IPS-20b (cell line): ENCODE measurements around the gene UCMA.
"Not testable (repeated sequence)": the region's sequence is repeated elsewhere in the genome, so short reads cannot be mapped to it uniquely, and the experiment has no call there.

ENCODE experiments used
- H3K27ac ChIP-seq: one replicate; pipeline ENCODE4 v1.5.1; 2013; ENCODE audit warnings: low read length
- H3K27me3 ChIP-seq: 2 replicates; pipeline ENCODE4 v1.6.1; 2013; ENCODE audit warnings: mild to moderate bottlenecking, low read length, inconsistent platforms; ENCODE audit not compliant: insufficient read depth
- H3K36me3 ChIP-seq: 2 replicates; pipeline ENCODE4 v1.6.1; 2013; ENCODE audit warnings: low read depth, mild to moderate bottlenecking, inconsistent platforms, low read length, moderate library complexity; ENCODE audit not compliant: insufficient read depth
- H3K4me1 ChIP-seq: 2 replicates; pipeline ENCODE4 v1.6.1; 2013; ENCODE audit warnings: mild to moderate bottlenecking, control low read depth, inconsistent platforms, low read length, moderate library complexity; ENCODE audit not compliant: insufficient read depth
- H3K4me3 ChIP-seq: 2 replicates; pipeline ENCODE4 v1.5.1; 2013; ENCODE audit warnings: mild to moderate bottlenecking, low read length, inconsistent platforms
- H3K9ac ChIP-seq: 2 replicates; pipeline ENCODE4 v1.6.1; 2013; ENCODE audit warnings: low read depth, mild to moderate bottlenecking, inconsistent platforms, low read length, moderate library complexity
- H3K9me3 ChIP-seq: 2 replicates; pipeline ENCODE4 v1.6.1; 2013; ENCODE audit warnings: mild to moderate bottlenecking, low read depth, low read length, inconsistent platforms; ENCODE audit not compliant: insufficient read depth

UCMA gene, protein sequence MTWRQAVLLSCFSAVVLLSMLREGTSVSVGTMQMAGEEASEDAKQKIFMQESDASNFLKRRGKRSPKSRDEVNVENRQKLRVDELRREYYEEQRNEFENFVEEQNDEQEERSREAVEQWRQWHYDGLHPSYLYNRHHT

DNA sequence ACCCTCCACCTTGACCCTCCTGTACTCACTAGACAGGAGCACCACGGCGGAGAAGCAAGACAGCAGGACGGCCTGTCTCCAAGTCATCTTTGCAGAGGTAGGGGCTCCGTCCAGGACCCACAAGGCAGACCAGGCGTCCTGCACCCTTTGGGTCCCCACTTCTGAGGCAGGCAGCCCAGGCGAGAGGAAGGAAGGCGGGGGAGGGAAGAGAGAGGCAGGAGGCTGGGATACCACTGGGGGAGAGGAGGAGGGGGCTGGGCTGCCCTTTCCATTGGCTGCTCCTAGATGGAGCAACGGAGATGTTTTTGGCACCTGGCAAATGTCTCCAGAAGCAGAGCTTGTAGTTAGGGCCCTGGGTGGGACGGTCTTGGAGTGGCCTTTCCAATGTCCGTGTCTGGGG is at the start of gene UCMA:
UCMA (minus strand) TSS at position 203 of the 400 bp plus-strand sequence; CDS start at position 87, 116 bp downstream.
- Histone ChIP-seq H3K27me3 (no peaks in the 10 kb centered on the region), H3K9me3 (no peaks in the 10 kb centered on the region), H3K9ac (no peak within 1 kb of the TSS), H3K36me3 (no peaks in the 10 kb centered on the region), H3K27ac (no peak within 1 kb of the TSS), H3K4me1 (peaks cover 8% of the 10 kb centered on the region; the same call in 1 of the 2 replicates), H3K4me3 (no peak within 1 kb of the TSS; the same call in 1 of the 2 replicates)

- not testable (repeated sequence) for H3K9me3 ChIP-seq, H3K36me3 ChIP-seq, H3K9ac ChIP-seq, H3K4me1 ChIP-seq, H3K27ac ChIP-seq, H3K4me3 ChIP-seq, H3K27me3 ChIP-seq
These were observed 48.2 kb upstream of the UCMA start for GRCh38 chr10:13282348-13282747.

DNA sequence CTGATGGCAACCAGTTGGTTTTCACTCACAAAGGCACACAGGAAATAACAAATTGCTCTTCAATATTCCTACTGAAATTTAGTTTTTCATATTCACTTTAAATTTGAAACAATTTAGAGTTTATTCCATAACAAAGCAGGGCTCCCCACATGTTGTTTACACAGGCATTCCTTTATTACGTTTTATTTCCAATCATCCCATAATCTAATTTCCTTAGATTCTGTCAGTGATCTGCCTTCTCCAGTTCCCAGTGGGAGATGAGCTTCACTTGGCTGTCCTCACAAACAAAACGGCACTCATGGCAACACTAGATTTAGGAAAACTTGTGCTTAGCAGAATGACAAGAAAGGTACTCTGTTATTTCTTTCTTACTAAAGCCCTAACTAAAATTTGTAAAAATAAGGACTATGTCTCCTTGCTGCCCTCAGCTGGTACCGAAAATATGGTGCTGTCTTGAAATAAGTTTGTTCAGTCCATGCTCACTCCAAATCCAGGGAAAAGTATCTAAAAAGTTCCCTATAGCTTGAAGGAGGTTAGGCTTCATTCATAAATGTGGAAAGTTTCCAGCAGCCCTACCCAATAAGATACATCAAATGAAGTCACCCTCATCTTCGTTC is 42.7 kb upstream of the UCMA start:
- Histone ChIP-seq H3K4me3 (no peak overlapping the region), H3K36me3 (no peaks in the 10 kb centered on the region), H3K9ac (no peak overlapping the region), H3K27me3 (no peaks in the 10 kb centered on the region), H3K27ac (no peak overlapping the region), H3K4me1 (peaks cover 5% of the 10 kb centered on the region; the same call in 1 of the 2 replicates), H3K9me3 (no peaks in the 10 kb centered on the region)

DNA sequence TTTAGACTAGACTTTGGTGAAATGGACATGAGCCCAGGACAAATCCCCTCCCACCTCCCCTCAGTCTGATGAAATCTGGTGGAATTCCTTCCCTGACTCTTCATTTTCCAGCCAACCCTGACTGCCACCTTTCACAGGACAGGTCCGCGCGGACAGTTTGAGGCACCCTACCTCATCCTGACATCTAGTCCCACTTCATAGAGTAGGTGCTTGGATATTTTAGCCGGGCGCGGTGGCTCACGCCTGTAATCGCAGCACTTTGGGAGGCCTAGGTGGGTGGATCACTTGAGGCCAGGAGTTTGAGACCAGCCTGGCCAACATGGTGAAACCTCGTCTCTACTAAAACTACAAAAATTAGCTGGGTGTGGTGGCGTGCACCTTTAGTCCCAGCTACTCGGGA is 42.0 kb upstream of the UCMA start:
- not testable (repeated sequence) for H3K9ac ChIP-seq, H3K4me3 ChIP-seq, H3K4me1 ChIP-seq, H3K27me3 ChIP-seq, H3K27ac ChIP-seq, H3K36me3 ChIP-seq, H3K9me3 ChIP-seq

GRCh38 chr10:13272164-13272571 is 38.0 kb upstream of the UCMA start:
- H3K27me3 ChIP-seq = no peaks in the 10 kb centered on the region
- H3K4me1 ChIP-seq = peaks cover 18% of the 10 kb centered on the region; the same call in 1 of the 2 replicates
- H3K9me3 ChIP-seq = no peaks in the 10 kb centered on the region
- no peaks in the 10 kb centered on the region for H3K36me3 ChIP-seq
- peak overlapping the region; percentile 25; the same call in 1 of the 2 replicates for H3K9ac ChIP-seq
- H3K27ac ChIP-seq = peak overlapping the region; percentile 5
- H3K4me3 ChIP-seq = no peak overlapping the region

- Histone ChIP-seq H3K4me3 (no peak overlapping the region), H3K9me3 (no peaks in the 10 kb centered on the region), H3K9ac (peak overlapping the region; percentile 25; the same call in 1 of the 2 replicates), H3K36me3 (no peaks in the 10 kb centered on the region), H3K4me1 (peaks cover 18% of the 10 kb centered on the region; the same call in 1 of the 2 replicates), H3K27ac (peak overlapping the region; percentile 5), H3K27me3 (no peaks in the 10 kb centered on the region)
These were observed 37.5 kb upstream of the UCMA start for GRCh38 chr10:13271552-13272163.

- no peaks in the 10 kb centered on the region for H3K9me3 ChIP-seq
- H3K4me1 ChIP-seq = peaks cover 18% of the 10 kb centered on the region; the same call in 1 of the 2 replicates
- no peak overlapping the region for H3K4me3 ChIP-seq
- no peak overlapping the region for H3K27ac ChIP-seq
- H3K27me3 ChIP-seq = no peaks in the 10 kb centered on the region
- H3K36me3 ChIP-seq = no peaks in the 10 kb centered on the region
- no peak overlapping the region for H3K9ac ChIP-seq
These were observed 36.8 kb upstream of the UCMA start for GRCh38 chr10:13270877-13271551.

- Histone ChIP-seq H3K36me3 (no peaks in the 10 kb centered on the region), H3K9me3 (no peaks in the 10 kb centered on the region), H3K27me3 (no peaks in the 10 kb centered on the region), H3K27ac (no peak overlapping the region), H3K4me1 (peaks cover 18% of the 10 kb centered on the region; the same call in 1 of the 2 replicates), H3K9ac (no peak overlapping the region), H3K4me3 (no peak overlapping the region)
These were observed 34.7 kb upstream of the UCMA start for GRCh38 chr10:13268841-13269240.

GRCh38 chr10:13268310-13268709 is 34.1 kb upstream of the UCMA start:
- Histone ChIP-seq H3K27ac (no peak overlapping the region), H3K9ac (no peak overlapping the region), H3K36me3 (no peaks in the 10 kb centered on the region)

DNA sequence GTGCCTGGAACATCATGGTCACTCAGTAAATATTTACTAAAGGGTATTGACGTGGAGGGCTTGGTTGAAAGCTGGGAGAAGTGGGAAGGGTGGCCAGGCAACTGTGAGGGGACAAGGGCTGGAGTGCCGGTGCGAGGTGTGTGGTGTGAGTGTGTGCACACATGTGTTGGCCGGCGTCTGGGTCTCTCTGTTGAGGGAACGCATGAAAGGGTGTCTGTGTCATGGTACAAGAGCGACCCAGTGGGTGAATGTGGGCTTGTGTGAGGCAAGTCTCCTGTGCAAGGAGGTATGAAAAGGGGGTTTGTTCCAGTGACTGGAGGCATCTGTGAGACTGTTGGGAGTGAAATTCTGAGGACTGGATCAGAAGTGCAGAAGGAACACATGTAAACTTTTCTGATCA is 29.4 kb upstream of the UCMA start:
- H3K9ac ChIP-seq = no peak overlapping the region
- H3K9me3 ChIP-seq = no peaks in the 10 kb centered on the region
- H3K27ac ChIP-seq = no peak overlapping the region
- H3K27me3 ChIP-seq = no peaks in the 10 kb centered on the region
- peaks cover under 1% of the 10 kb centered on the region; the same call in 1 of the 2 replicates for H3K4me1 ChIP-seq
- H3K36me3 ChIP-seq = no peaks in the 10 kb centered on the region
- H3K4me3 ChIP-seq = no peak overlapping the region

More at GRCh38 chr10:13268310-13268709, 34.1 kb upstream of the UCMA start:
- no peaks in the 10 kb centered on the region for H3K9me3 ChIP-seq
- no peak overlapping the region for H3K4me3 ChIP-seq
- peaks cover 18% of the 10 kb centered on the region; the same call in 1 of the 2 replicates for H3K4me1 ChIP-seq
- no peaks in the 10 kb centered on the region for H3K27me3 ChIP-seq

GRCh38 chr10:13262433-13262832 is 28.3 kb upstream of the UCMA start:
- no peaks in the 10 kb centered on the region for H3K27me3 ChIP-seq
- no peak overlapping the region for H3K9ac ChIP-seq
- no peak overlapping the region for H3K27ac ChIP-seq
- H3K9me3 ChIP-seq = no peaks in the 10 kb centered on the region
- H3K4me3 ChIP-seq = no peak overlapping the region
- H3K36me3 ChIP-seq = no peaks in the 10 kb centered on the region
- no peaks in the 10 kb centered on the region for H3K4me1 ChIP-seq
